Cerebellar cortex (tissue), 1 donor: ENCODE measurements around the gene SOCS3.

Experiments used
- DNase-seq: peaks from one replicate; pipeline ENCODE4 v3.0.0-alpha.2; 2015; ENCODE audit warnings: low spot score

Gene SOCS3

DNA sequence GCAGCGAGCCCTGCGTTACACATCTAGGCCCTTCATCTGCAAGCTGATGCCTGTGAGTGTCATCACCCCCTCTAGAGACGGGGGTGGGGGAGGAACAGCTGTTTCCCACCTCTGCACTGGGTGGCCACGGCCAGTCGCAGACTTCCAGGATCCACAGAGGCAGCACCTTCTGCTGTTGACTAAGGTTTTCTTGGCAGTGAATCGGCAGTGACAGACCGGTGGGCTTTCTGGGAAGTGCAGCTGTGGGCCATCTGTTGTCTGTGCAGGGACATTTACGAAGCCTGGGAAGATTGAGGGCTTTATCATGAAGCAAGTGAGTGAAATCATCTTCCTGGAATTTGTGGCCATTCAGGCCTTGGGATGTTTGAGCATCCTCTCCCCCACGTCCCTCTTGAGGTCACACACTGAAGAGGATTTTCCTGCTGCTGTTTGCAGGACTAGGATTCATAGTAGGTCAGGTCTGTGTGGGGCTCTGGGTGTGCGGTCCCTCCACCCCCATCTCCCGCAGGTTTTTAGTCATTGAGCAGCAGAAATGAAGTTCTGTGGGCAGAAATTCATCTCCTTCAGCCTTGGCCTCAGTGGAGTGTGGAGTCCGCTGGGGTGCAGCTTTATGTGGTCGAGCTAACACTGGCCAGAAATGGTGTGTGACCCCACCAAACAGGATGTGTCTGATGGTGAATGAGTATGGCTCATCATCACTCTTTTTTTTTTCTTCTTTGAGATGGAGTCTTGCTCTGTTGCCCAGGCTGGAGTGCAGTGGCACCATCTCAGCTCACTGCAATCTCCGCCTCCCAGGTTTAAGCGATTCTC lies 30.6 kb upstream of the SOCS3 start:
- no peak for DNase-seq

DNA sequence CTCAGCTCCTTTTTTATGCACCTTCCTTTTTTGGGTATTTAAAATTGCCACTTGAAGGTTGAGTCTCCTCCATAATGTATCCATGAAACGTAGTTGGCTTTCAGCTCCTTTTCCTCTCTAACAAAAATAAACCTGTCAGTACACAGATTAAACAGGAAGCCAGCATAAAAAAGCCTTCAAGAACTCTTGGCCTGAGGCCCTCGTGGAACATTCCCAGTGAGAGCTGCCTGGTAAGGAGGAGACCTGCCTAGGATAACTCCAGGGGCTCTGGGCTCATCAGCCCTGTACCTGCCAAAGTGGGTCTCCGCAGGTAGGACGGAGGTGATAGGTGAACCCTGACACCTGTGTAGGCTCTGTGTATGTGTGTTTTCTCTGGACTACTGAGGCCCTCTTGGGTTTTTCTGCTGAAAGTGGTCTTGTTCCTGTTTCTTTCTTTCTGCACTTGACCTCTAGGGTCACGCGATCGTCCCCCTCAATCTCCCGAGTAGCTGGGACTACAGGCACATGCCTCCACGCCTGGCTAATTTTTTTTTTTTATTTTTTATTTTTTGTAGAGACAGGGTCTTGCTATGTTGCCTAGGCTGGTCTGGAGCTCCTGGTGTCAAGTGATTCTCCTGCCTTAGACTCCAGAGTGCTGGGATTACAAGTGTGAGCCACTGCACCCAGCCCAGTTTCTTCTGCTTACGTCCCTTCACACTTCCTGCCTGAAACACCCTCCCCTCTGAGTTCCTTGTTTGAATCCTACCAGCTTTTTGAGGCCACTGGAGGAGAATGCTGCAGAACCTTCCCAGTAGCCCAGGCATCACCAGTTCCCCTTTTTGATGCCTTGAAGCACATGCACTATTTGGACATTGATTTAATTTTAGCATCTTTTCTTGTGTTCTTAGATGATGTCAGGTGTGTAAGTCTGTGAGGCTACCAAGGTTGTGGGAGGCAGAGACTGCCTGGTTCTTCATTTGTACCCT lies 28.4 kb upstream of the SOCS3 start:
- DNase-seq, result no peak

DNA sequence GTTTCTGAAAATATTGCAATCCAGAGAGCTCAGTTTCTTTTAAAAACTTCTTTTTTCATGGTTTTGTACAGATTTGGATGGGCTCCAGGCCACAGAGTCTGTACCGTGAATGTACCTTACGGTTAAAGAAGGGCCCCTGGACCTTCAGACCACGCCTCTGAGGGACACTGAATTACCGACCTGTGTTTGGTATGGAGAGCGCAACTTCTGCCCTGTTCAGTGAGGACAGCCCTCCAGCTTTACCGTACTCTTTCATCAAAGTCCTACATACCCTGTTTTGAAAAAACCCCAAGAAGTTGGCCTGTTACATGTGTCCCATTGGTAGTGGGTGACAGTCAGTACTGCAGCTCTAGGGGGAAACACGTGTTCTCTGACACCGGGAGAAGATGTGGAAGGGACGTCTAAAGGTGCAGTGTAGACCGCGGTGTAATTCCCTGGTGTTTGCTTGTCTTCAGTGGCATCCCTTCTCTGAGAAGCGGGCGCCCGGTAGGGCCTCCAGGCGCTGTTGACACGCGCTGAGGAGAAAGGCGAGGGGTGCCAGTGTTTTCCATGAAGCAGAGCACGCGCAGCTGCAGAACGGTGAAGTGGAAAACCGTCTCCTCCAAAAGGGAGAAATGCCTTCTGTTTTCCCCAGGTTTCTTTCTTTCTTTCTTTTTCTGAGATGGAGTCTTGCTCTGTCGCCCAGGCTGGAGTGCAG lies 24.8 kb upstream of the SOCS3 start:
- no peak for DNase-seq

DNA sequence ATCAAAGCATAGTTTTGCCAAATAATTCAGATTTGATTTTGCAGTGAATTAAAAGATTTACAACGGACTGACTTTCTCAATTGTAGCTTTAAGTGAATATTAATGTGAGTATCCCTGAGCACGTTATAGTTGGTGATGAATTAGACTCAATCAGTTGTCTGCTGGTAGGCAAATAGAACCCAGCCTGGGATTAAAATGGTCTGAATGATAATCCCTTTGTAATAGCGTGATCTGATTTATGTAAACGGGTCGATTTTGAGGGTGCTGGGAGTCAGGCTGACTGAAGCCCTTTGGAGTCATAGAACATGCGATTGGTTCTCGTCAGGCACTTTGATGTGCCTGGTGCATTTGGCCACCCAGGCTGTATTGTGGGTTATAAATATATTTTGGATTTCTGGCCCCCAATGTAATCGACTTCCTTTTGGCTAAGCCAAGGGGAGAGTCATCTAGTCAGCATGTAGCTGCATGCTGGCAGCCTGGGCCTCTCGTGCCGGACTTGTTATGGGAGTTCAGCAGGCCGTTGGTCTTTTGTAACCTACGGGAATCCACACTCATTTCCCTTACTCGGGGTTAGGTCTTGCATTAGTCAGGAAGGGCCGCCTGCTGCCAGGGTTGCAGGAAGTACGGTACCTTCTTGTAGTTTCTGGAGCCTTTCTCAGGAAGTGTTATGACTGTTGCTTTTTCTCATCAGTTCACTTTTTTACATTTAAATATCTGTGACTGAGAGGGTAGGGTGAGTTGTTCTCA lies 24.0 kb upstream of the SOCS3 start:
- no peak for DNase-seq

DNA sequence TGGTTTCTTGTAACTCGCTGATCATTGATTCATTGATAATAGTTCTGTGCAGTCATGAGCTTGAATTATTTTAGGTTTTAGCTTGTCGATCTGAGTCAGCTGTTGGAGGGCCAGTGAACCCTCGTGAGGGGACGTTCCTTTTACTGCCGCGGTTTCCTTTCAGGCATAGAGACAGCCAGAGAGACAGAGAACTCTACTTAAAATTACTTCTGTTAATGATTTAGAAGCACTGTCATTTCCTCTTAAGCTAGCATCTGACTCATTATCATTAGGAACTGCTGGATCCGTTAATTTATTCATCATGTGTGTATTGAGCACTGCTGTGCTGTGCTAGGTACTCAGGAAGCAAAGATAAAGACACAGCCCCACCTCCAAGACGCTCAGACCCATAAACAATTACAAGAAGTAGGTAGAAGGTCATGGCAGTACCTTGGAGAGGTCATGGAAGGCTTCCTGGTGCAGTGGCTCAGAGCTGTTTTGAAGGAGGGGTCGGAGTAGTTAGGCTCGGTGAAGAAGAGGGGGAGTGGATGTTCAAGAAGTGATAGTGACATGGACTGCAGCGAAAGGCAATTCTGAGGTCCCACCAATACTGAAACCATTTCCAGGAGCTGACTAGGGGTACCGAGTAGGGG lies 21.8 kb upstream of the SOCS3 start:
- DNase-seq, result no peak

DNA sequence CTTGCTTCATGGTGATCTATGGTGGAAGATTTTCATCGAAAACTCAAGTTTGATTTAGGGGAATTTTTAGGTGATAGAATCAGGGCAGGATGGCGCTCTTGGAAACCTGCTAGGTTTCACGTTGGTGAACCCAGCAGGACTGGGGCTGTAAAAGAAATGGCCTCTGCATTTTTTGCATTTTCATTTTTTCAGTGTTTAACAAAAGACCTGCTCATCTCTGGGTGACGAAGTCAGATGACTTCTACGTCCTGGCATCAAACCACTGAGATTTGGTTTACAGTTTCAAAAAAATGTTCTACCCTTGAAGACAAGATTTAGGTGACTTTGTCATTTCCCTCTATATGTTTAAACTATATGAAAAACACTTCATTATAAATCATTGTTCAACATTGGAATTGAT lies 20.5 kb upstream of the SOCS3 start:
- no peak for DNase-seq

DNA sequence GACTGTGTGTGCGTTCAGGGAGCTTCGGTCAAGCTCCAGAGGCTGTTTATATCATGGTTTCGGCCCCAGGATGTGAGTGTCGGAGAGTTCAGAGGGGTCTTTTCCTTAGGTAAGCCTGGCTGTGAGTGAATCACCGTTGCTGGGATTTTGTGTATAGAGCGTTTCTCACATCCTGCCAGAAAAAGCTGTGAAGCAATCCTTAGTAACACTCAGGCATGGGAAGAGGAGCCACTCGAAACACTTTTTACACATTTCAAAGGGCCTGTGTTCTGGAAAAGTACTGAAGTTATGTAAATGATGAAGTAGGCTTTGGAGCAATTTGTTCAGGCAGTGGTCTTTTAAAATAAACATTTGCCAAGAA lies 19.2 kb upstream of the SOCS3 start:
- DNase-seq, result no peak

DNA sequence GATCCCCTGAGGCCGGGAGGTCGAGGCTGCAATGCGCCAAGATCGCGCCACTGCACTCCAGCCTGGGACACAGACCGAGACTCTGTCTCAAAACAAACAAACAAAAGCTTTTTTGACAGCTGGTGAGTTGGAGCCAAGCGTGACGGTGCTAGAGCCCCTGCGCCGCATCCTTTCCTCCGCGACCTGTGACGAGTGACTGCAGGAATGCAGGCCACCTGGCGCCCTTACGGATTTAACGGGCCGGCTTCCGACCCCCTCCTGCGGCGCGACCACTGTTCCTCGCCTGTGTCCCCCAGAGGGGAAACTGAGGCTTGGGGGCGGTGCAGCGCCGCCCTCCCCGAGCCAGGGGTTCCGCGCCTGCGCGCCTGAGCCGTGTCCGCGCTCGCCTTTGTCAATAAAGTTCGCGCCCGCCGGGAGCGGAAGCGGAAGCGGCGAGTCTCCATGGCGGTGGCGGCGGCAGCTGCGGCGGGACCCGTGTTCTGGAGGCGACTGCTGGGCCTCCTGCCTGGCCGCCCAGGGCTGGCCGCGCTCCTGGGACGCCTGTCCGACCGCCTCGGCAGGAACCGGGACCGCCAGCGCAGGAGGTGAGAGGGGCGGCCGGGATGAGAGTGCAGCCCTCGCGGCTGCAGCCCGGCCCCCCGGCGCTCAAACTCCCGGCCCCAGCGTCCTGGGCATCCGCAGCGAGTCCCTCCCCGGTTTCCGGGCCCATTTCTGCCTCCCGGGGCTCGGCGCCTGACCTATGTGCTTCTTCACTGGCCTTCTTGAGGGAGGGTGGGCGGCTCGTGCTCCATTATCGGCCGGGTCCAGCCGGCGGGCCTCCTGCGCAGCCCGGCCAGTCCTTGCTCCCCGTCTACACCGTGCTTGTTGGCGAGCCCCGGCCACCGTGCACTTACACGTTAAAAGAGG lies 18.6 kb upstream of the SOCS3 start, which contains the start of gene PGS1:
PGS1 (plus strand) TSS at position 425 of the 906 bp plus-strand sequence; CDS start at position 442, 17 bp downstream.
- DNase-seq, result peak; percentile 64

DNA sequence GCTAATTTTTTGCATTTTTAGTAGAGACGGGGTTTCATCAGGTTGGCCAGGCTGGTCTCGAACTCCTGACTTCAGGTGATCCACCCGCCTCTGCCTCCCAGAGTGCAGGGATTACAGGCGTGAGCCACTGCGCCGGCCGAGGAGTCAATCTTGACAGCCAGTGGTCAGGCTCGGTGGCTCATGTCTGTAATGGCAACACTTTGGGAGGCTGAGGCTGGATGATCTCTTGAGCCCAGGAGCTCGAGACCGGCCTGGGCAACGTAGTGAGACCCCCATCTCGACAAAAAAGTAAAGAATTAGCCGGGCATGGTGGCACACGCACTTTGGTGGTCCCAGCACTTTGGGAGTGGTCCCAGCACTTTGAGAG lies 18.0 kb upstream of the SOCS3 start:
- no peak for DNase-seq

DNA sequence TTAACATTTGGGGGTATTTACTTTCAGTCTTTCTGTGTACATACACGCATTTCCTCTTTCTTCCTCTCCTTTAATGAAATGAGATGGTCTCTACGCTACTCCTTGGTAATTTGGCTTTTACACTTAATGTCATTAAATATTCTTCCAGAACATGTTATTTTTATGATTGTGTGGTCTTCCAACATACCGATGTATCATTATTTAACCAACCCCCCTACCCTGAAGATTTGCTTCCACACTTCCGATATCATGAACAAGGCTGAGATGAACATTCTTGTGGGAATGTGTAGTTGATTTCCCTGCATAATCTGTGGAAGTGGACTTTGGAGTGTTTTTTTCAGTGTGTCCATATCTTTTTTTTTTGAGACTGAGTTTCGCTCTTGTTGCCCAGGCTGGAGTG lies 16.3 kb upstream of the SOCS3 start:
- DNase-seq, result no peak

DNA sequence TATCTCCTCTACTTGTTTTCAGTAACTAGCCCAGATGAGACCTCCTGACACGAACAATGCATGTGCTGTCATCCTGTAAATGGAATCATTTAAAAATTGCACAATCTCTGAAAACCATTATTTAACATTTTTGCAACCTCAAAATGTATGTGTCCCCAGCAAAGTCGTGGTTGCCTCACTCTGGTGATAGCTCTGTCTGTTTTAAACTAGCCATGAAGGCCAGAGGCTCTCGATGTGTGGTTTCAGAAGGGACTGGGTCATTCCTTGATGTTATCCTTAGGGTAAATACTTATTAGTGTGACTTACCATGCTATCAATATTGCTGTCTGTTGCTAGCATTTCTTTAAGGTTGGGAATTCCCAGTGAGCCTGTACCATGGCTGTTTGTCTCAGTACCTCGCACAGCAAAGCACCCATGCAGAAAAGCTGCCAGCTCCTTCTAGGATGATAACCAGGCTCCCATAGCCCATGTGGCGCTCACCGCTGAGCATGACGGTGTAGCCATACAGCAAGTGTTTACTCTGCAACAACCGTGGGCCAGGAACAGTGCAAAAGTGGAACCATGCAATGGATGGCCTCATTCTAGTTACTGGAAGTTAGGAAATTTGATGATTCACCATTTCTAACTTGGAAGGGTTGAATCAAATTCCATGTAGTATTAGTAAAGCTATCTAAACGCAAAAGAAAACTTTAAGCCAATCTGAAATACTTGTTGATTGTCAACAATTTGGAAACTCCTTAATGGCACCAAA lies 15.7 kb upstream of the SOCS3 start:
- no peak for DNase-seq

DNA sequence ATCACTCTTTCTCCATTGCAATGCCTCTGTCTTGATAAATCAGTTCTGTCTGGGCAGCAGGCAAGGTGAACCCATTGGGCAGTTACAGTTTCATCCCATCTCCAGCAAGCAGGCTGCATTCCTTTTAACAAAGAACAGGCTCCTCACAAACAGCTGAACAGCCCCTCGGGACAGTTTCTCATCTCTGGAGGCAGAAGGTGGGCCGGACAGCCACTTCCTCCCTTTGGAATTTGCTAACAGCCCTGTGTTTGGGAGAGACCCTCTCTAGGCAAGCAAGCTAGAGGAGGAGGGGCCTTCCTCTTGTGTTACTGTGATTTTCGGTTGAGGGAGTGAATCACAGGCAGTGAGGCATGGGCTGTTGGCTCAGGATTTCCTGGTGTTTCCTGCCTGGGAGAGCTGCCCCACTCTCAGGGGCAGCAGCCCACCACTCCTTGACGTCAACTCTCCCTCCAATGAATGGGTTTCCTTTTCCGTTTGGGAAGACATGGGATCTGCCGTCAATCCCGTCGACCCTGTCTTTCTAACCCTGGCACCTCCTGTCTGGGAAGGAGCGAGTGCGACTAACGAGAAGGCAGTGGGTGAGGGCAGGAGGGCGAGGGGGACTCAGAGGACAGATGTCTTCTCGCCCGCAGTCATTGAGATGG lies 14.9 kb upstream of the SOCS3 start:
- DNase-seq, result no peak

DNA sequence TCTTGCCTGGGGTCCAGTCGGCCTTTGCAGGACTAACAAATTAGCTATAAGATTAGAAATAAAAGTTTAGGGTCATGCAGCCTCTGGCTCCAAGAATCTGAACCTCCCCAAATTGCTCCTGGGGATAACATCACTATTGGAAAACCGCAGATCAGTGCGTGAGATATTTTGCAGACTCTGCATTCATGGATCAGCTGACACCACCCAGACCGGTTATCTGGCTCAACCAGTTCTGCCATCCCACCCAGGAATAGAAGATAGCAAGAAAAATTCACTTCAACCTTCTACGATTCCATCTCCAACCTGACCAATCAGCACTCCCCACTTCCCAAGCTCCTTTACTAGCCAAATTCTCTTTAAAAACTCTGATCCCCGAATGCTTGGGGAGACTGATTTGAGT lies 14.3 kb upstream of the SOCS3 start:
- DNase-seq, result no peak

DNA sequence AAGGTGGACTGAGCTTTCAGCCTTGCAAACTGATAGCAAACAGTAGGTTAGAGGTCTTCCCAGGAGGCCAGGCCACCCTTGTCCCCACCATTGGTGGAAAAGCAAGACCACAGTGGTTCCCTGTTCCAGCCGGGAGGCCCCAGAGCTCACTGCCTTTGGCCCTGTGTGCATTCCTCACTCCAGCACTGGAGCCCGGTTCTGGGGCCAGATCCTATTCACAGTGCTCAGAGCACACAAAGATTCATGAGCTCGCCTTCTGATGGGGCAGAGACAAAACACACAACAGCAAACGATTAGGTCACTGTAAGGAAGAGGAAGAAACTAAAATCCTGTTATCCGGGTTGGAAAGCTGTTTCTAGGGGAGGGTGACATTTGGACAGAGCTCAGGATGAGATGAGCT lies 13.0 kb upstream of the SOCS3 start:
- no peak for DNase-seq

DNA sequence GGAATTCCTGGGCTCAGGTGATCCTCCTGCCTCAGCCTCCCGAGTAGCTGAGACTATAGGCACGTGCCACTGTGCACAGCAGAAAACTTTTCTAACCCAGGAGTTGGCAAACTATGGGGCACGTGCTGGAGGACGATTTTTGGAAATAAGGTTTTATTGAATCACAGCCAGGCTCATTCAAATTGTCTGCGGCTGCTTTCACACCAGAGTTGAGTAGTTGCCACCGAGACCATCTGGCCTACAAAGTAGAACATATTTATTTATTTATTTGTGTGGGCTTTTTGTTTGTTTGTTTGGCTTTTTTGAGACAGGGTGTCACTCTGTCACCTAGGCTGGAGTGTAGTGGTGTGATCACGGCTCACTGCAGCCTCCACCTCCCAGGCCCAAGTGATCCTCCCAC lies 11.2 kb upstream of the SOCS3 start:
- DNase-seq, result no peak

DNA sequence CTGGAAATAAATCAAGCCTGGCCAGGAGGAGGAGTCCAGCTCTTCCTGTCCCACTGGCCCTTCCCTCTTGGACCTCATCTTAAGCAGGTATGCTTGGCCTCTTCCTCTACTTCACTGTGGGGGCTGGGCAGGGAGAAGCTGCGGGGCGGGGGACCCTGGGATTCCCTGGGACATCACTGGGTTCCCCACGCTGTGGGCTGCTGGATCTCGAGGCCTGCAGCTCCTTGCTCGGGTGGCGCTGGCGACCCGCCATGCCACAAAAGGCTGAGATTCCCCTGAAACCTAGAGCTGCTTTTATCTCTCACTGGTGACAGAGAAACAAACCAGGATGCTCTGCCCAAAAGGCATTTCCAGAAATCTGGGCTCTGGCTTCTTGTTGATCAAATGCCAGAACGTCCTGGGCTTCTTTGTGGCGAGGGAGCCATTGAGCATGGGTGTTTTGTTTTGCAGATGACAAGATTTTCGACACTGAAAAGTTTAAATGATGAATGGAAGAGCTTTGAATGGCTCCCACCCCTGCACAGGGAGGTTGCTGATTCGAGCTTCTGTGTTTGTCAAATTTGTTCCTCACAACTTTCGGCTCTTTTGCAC lies 10.0 kb upstream of the SOCS3 start:
- peak; percentile 50 for DNase-seq

DNA sequence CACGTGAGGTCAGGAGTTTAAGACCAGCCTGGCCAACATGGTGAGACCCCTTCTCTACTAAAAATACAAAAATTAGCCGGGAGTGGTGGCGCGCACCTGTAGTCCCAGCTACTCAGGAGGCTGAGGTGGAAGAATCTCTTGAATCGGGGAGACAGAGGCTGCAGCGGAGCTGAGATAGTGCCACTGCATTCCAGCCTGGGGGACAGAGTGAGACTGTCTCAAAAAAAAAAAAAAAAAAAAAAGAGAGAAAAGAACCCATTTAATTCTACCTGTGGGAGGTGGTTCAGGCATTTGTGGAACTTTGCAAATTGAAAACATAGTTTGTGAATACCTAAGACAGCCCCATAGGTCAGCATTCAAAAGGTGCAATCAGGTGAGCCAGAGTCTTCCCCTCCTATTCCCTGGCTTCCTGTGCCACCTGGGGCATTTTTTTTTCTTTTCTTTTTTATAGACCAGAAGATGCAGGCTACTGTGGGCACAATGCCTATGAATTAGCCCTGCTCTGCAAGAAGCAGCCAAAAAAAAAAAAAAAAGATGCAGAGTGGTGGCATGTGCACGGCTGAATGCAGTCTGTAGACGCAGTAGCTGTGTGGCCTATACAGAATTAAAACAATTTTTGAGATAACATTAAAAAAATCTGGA lies 9.1 kb upstream of the SOCS3 start:
- DNase-seq, result peak; percentile 59

DNA sequence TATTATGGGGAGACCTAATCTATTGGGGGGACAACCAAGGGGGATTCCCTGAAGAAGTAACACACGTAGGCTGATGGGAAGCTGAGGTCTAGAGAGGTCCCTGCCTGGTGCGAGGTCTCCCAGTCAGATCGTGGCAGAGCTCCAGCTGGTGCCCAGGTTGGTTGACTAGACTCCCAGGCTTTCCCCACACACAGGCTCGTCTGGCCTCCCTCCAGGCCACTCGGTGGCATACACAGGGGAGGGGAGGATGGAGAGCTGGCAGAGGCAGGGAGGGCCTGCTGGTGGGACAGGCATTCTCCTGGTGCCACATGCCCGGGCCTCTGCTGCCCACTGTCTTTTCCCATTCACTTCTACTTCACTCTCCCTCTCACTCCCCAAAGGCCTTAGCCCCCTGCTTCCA lies 8.5 kb upstream of the SOCS3 start:
- DNase-seq, result no peak
